DND-41 (cell line): ENCODE data around the gene SYNPO.

ENCODE experiments used
- ATAC-seq: fragments of 200-7000 bp; cut with Tn5 transposase; 3 replicates; pipeline ENCODE4 v1.9.1; 2021; ENCODE audit warnings: low read depth; ENCODE audit not compliant: insufficient read depth
- DNase-seq: peaks from one replicate; pipeline ENCODE4 v3.0.0-alpha.2; 2020
- H2AFZ ChIP-seq: 2 replicates; pipeline ENCODE4 v1.6.0; 2012; ENCODE audit warnings: low read depth, low read length
- H3K27ac ChIP-seq: 2 replicates; pipeline ENCODE4 v1.5.1; 2012; ENCODE audit warnings: low read length, inconsistent platforms
- H3K27me3 ChIP-seq: fragments of 200-600 bp; sonication (generic); 2 replicates; pipeline ENCODE4 v1.6.0; 2012; ENCODE audit warnings: low read length, mild to moderate bottlenecking, inconsistent platforms; ENCODE audit not compliant: insufficient read depth, poor library complexity
- H3K36me3 ChIP-seq: 2 replicates; pipeline ENCODE4 v1.5.1; 2012; ENCODE audit warnings: low read length, inconsistent platforms; ENCODE audit not compliant: insufficient read depth
- H3K4me1 ChIP-seq: 2 replicates; pipeline ENCODE4 v1.5.1; 2012; ENCODE audit warnings: mild to moderate bottlenecking, low read length; ENCODE audit not compliant: insufficient read depth
- H3K4me2 ChIP-seq: 2 replicates; pipeline ENCODE4 v1.6.0; 2012; ENCODE audit warnings: mild to moderate bottlenecking, moderate library complexity, low read length, inconsistent platforms; ENCODE audit not compliant: insufficient read depth
- H3K4me3 ChIP-seq, 2 experiments: fragments of 200-600 bp in 1 of 2; shearing (Covaris generic) in 1 of 2; 2 replicates each; pipeline ENCODE4 v1.5.1; 2012 to 2016; ENCODE audit warnings: inconsistent platforms in 2 of 2, low read length in 2 of 2, mild to moderate bottlenecking in 2 of 2, low read depth in 1 of 2, moderate library complexity in 1 of 2
- H3K79me2 ChIP-seq: 2 replicates; pipeline ENCODE4 v1.6.0; 2012; ENCODE audit warnings: low read length, inconsistent platforms; ENCODE audit not compliant: insufficient read depth
- H3K9ac ChIP-seq: 2 replicates; pipeline ENCODE4 v1.6.0; 2012; ENCODE audit warnings: low read depth, mild to moderate bottlenecking, inconsistent platforms, low read length, moderate library complexity
- H3K9me3 ChIP-seq: 2 replicates; pipeline ENCODE4 v1.5.1; 2012; ENCODE audit warnings: low read length, moderate library complexity, mild to moderate bottlenecking, inconsistent platforms; ENCODE audit not compliant: insufficient read depth, severe bottlenecking
- H4K20me1 ChIP-seq: 2 replicates; pipeline ENCODE4 v1.6.0; 2012; ENCODE audit warnings: low read length; ENCODE audit not compliant: insufficient read depth
- CTCF ChIP-seq: IDR thresholded peaks from 2 replicates; pipeline ENCODE4 v1.5.1; 2012; ENCODE audit warnings: borderline replicate concordance, low read length, moderate library complexity, mild to moderate bottlenecking; ENCODE audit not compliant: poor library complexity, severe bottlenecking; ENCODE audit errors: extremely low read depth
- EZH2 ChIP-seq: IDR thresholded peaks from 3 replicates; pipeline ENCODE4 v1.6.1; 2012; ENCODE audit warnings: borderline replicate concordance, low read depth, mild to moderate bottlenecking, moderate library complexity, low read length, inconsistent platforms; ENCODE audit not compliant: severe bottlenecking

SYNPO gene

GRCh38 chr5:150647275-150648251, 7.1 kb downstream of the SYNPO start:
- Histone ChIP-seq H2AFZ (no peak overlapping the region), H3K4me3 (no peak overlapping the region), H3K27ac (no peak overlapping the region), H3K27me3 (peaks cover 14% of the 10 kb centered on the region), H3K4me2 (no peak overlapping the region), H3K79me2 (no peaks in the 10 kb centered on the region), H3K4me1 (no peaks in the 10 kb centered on the region), H4K20me1 (no peaks in the 10 kb centered on the region), H3K9ac (no peak overlapping the region), H3K9me3 (no peaks in the 10 kb centered on the region), H3K36me3 (no peaks in the 10 kb centered on the region)
- TF ChIP-seq EZH2 (no peak), CTCF (no peak)
- no peak for DNase-seq
- no peak for ATAC-seq

GRCh38 chr5:150648294-150649107, 8.0 kb downstream of the SYNPO start:
- Histone ChIP-seq H3K4me1 (no peaks in the 10 kb centered on the region), H2AFZ (no peak overlapping the region), H3K27ac (no peak overlapping the region), H3K27me3 (peaks cover 14% of the 10 kb centered on the region), H3K9ac (no peak overlapping the region), H3K79me2 (no peaks in the 10 kb centered on the region), H3K4me2 (no peak overlapping the region), H4K20me1 (no peaks in the 10 kb centered on the region), H3K9me3 (no peaks in the 10 kb centered on the region), H3K4me3 (no peak overlapping the region), H3K36me3 (no peaks in the 10 kb centered on the region)
- TF ChIP-seq EZH2 (no peak), CTCF (no peak)
- DNase-seq (no peak), ATAC-seq (no peak)

- Histone ChIP-seq H3K4me2 (no peak overlapping the region), H3K9me3 (no peaks in the 10 kb centered on the region), H3K27ac (no peak overlapping the region), H3K9ac (no peak overlapping the region), H3K4me1 (no peaks in the 10 kb centered on the region), H4K20me1 (no peaks in the 10 kb centered on the region), H2AFZ (no peak overlapping the region), H3K4me3 (no peak overlapping the region), H3K36me3 (no peaks in the 10 kb centered on the region), H3K27me3 (peaks cover 11% of the 10 kb centered on the region), H3K79me2 (no peaks in the 10 kb centered on the region)
- TF ChIP-seq EZH2 = no peak
- TF ChIP-seq CTCF = no peak
- ATAC-seq = no peak
- DNase-seq = no peak
These were observed 8.9 kb downstream of the SYNPO start for GRCh38 chr5:150649108-150650020.
